IMR-90 (cell line): Measurements from ENCODE around the gene TAPT1.

Experiments
- BHLHE40 ChIP-seq: fragments of 150-350 bp; IDR thresholded peaks from 2 replicates; pipeline ENCODE4 v1.6.1; 2016; ENCODE audit warnings: mild to moderate bottlenecking, low read depth, low read length
- CEBPB ChIP-seq: IDR thresholded peaks from 2 replicates; pipeline ENCODE4 v1.6.1; 2012; ENCODE audit warnings: low read depth, low read length, improper control_type of control experiment
- CHD1 ChIP-seq: IDR thresholded peaks from 2 replicates; pipeline ENCODE4 v1.6.1; 2012; ENCODE audit warnings: low read depth, low read length, improper control_type of control experiment
- MXI1 ChIP-seq: IDR thresholded peaks from 2 replicates; pipeline ENCODE4 v1.6.1; 2012; ENCODE audit warnings: low read depth, mild to moderate bottlenecking, low read length, moderate library complexity, borderline replicate concordance
- NFE2L2 ChIP-seq: fragments of 150-350 bp; IDR thresholded peaks from 2 replicates; pipeline ENCODE4 v1.6.1; 2016; ENCODE audit warnings: low read depth, mild to moderate bottlenecking, low read length
- POLR2A ChIP-seq: IDR thresholded peaks from 2 replicates; pipeline ENCODE4 v1.6.1; 2012; ENCODE audit warnings: mild to moderate bottlenecking, low read depth, low read length
- RAD21 ChIP-seq: IDR thresholded peaks from 2 replicates; pipeline ENCODE4 v1.6.1; 2012; ENCODE audit warnings: low read length, improper control_type of control experiment
- SMC3 ChIP-seq: fragments of 150-350 bp; IDR thresholded peaks from 2 replicates; pipeline ENCODE4 v1.6.1; 2016; ENCODE audit warnings: low read depth, mild to moderate bottlenecking, antibody characterized with exemption, low read length, moderate library complexity
- TF ChIP-seq, protein P1 (sequence below): conservative IDR thresholded peaks from 2 replicates; pipeline ENCODE4 v1.5.1; 2012; ENCODE audit warnings: mild to moderate bottlenecking, low read depth, low read length, improper control_type of control experiment

DNA sequence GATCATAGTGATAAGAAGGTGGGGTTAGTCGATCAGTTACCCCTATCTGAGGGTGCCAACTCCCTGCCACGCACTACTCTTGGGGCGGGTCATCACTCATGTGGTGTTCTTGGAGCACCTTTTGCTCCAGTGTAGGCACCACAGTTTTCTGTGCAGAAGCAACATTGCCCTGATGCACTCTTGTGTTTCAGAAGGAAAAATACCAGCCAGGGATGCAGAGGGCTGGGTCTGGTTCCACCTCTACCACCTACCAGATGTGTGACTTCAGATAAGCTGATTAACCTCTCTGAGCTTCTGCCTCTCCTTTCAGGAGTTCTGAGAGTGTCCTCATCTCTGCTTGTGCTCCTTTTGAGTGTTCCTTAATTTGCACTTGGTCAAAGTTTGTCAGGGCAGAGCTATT lies 112.5 kb downstream of the TAPT1 start:
- no peak for TF ChIP-seq POLR2A
- TF ChIP-seq, protein P1, sequence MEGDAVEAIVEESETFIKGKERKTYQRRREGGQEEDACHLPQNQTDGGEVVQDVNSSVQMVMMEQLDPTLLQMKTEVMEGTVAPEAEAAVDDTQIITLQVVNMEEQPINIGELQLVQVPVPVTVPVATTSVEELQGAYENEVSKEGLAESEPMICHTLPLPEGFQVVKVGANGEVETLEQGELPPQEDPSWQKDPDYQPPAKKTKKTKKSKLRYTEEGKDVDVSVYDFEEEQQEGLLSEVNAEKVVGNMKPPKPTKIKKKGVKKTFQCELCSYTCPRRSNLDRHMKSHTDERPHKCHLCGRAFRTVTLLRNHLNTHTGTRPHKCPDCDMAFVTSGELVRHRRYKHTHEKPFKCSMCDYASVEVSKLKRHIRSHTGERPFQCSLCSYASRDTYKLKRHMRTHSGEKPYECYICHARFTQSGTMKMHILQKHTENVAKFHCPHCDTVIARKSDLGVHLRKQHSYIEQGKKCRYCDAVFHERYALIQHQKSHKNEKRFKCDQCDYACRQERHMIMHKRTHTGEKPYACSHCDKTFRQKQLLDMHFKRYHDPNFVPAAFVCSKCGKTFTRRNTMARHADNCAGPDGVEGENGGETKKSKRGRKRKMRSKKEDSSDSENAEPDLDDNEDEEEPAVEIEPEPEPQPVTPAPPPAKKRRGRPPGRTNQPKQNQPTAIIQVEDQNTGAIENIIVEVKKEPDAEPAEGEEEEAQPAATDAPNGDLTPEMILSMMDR: no peak
- no peak for TF ChIP-seq CEBPB
- TF ChIP-seq RAD21: no peak
- TF ChIP-seq NFE2L2: no peak
- TF ChIP-seq SMC3: no peak
- TF ChIP-seq MXI1: no peak
- TF ChIP-seq BHLHE40: no peak
- TF ChIP-seq CHD1: no peak
